Upper lobe of left lung (tissue), 4 donors: ENCODE results near the gene CLEC16A.

Experiments
- CTCF ChIP-seq, 6 experiments: fragments of 450-650 bp in 4 of 6; fragments of 200-600 bp in 2 of 6; sonication (generic) in 2 of 6; IDR thresholded peaks; one replicate each; pipeline ENCODE4 v1.5.1; 2016 to 2019; ENCODE audit warnings: antibody characterized with exemption in 6 of 6
- EP300 ChIP-seq, 4 donors: sonication (generic); formaldehyde crosslinking; IDR thresholded peaks; one replicate each; pipeline ENCODE4 v1.5.1; 2017; ENCODE audit warnings: antibody characterized with exemption in 4 of 4, control low read depth in 2 of 4

- TF ChIP-seq CTCF (IDR thresholded peaks at IDR 0.05) (no peak), EP300 (IDR thresholded peaks at IDR 0.05) (no peak)
Observed at GRCh38 chr16:10990378-10990777, 46.0 kb downstream of the CLEC16A start.
